ENCODE results near the gene JAKMIP2. TPM values are rescaled to one million over a fixed set of nuclear protein-coding genes. Genes with fewer than 3 reads are reported as not detected.

Gene JAKMIP2
- total RNA-seq, 1 experiment from 2014 or later: not detected

- BruUV-seq (replicated peaks): no TSS peak
- POLR2A ChIA-PET (ENCODE audit: unreplicated experiment): interaction anchor here (0.6 kb wide), 1 partner anchor 19 kb away, joined by 3 read pairs; no protein-coding TSS in a partner anchor
- H3K9me2 ChIP-seq (ENCODE audit: insufficient read depth): no peaks in the 10 kb centered on the region
- H3F3A ChIP-seq (ENCODE audit: insufficient read depth, low read depth): no peaks in the 10 kb centered on the region
- H3K4me2 ChIP-seq: no peak overlapping the region
- CTCF ChIA-PET: no interaction called here
- no peaks in the 10 kb centered on the region for H3K79me2 ChIP-seq (ENCODE audit: low read depth)
- no peak overlapping the region for H3K27ac ChIP-seq
- H3K4me3 ChIP-seq: no peak overlapping the region
- H4K20me1 ChIP-seq (ENCODE audit: insufficient read depth): no peaks in the 10 kb centered on the region
- H3K9me3 ChIP-seq (ENCODE audit: insufficient read depth, low read depth): no peaks in the 10 kb centered on the region
- H3K4me1 ChIP-seq (replicated peaks; ENCODE audit: insufficient read depth): no peaks in the 10 kb centered on the region
- H3K27me3 ChIP-seq (ENCODE audit: insufficient read depth, low read depth): no peaks in the 10 kb centered on the region
- no peak overlapping the region for H2AFZ ChIP-seq
- H3K36me3 ChIP-seq (ENCODE audit: low read depth): no peaks in the 10 kb centered on the region
- no peak for DNase-seq
- intact Hi-C loops (cut with micrococcal nuclease; ENCODE audit: unreplicated experiment): no loop called here
- TF ChIP-seq EZH2 (IDR thresholded peaks at IDR 0.05; ENCODE audit: low read depth) (no peak), CTCF (conservative IDR thresholded peaks at IDR 0.05) (no peak)
Measured at GRCh38 chr5:147750065-147750464, 32.5 kb downstream of the JAKMIP2 start.

- TF ChIP-seq EZH2 (IDR thresholded peaks at IDR 0.05; ENCODE audit: low read depth) (no peak), CTCF (conservative IDR thresholded peaks at IDR 0.05) (no peak)
- Histone ChIP-seq H3K4me1 (replicated peaks; ENCODE audit: insufficient read depth) (no peaks in the 10 kb centered on the region), H3F3A (ENCODE audit: insufficient read depth, low read depth) (no peaks in the 10 kb centered on the region), H3K4me2 (no peak overlapping the region), H3K27me3 (ENCODE audit: insufficient read depth, low read depth) (no peaks in the 10 kb centered on the region), H3K36me3 (ENCODE audit: low read depth) (no peaks in the 10 kb centered on the region), H4K20me1 (ENCODE audit: insufficient read depth) (no peaks in the 10 kb centered on the region), H3K9me3 (ENCODE audit: insufficient read depth, low read depth) (no peaks in the 10 kb centered on the region), H3K9me2 (ENCODE audit: insufficient read depth) (no peaks in the 10 kb centered on the region), H3K4me3 (no peak overlapping the region), H3K27ac (no peak overlapping the region), H2AFZ (no peak overlapping the region), H3K79me2 (ENCODE audit: low read depth) (no peaks in the 10 kb centered on the region)
- BruUV-seq (replicated peaks): no TSS peak
- intact Hi-C loops (cut with micrococcal nuclease; ENCODE audit: unreplicated experiment): no loop called here
- POLR2A ChIA-PET (ENCODE audit: unreplicated experiment): no interaction called here
- no peak for DNase-seq
- CTCF ChIA-PET: no interaction called here
Measured at GRCh38 chr5:147748590-147748989, 33.9 kb downstream of the JAKMIP2 start.

GRCh38 chr5:147746986-147747385 is 35.5 kb downstream of the JAKMIP2 start:
- ChIA-PET CTCF (no interaction called here), POLR2A (ENCODE audit: unreplicated experiment) (no interaction called here)
- Histone ChIP-seq H2AFZ (no peak overlapping the region), H3K27me3 (ENCODE audit: insufficient read depth, low read depth) (0 out of 2 replicates have a peak, but pooled peaks cover 4% of the 10 kb centered on the region), H3K4me3 (no peak overlapping the region), H3K79me2 (ENCODE audit: low read depth) (no peaks in the 10 kb centered on the region), H3K4me2 (no peak overlapping the region), H3K27ac (no peak overlapping the region), H3K9me2 (ENCODE audit: insufficient read depth) (no peaks in the 10 kb centered on the region), H3K4me1 (replicated peaks; ENCODE audit: insufficient read depth) (no peaks in the 10 kb centered on the region), H4K20me1 (ENCODE audit: insufficient read depth) (no peaks in the 10 kb centered on the region), H3F3A (ENCODE audit: insufficient read depth, low read depth) (no peaks in the 10 kb centered on the region), H3K9me3 (ENCODE audit: insufficient read depth, low read depth) (no peaks in the 10 kb centered on the region), H3K36me3 (ENCODE audit: low read depth) (no peaks in the 10 kb centered on the region)
- BruUV-seq (replicated peaks): no TSS peak
- DNase-seq: no peak
- TF ChIP-seq EZH2 (IDR thresholded peaks at IDR 0.05; ENCODE audit: low read depth) (no peak), CTCF (conservative IDR thresholded peaks at IDR 0.05) (no peak)
- intact Hi-C loops (cut with micrococcal nuclease; ENCODE audit: unreplicated experiment): no loop called here
